B cell (primary cell): ENCODE results near the gene ANKS4B. TPM values are rescaled to one million over a fixed set of nuclear protein-coding genes. Genes with fewer than 3 reads are reported as not detected.
A peak's percentile ranks its signal among the peaks of the same experiment; 100 is the strongest.

Experiments used
- ATAC-seq: fragments of 200-7000 bp; cut with Tn5 transposase; one replicate; pipeline ENCODE4 v1.10.0; 2021; ENCODE audit warnings: low read depth, mild to moderate bottlenecking, moderate number of reproducible peaks, moderate library complexity
- CTCF ChIA-PET: fragments of 350-600 bp; sonication (Branson Sonifier 250); formaldehyde crosslinking; loops from one replicate; lab custom pipeline; 2021; ENCODE audit warnings: antibody characterized with exemption, inconsistent platforms; lab: Charles Lee
- POLR2A ChIA-PET: fragments of 350-600 bp; sonication (Branson Sonifier 250); formaldehyde crosslinking; loops from one replicate; lab custom pipeline; 2021; ENCODE audit warnings: antibody characterized with exemption; lab: Charles Lee
- DNase-seq: peaks from one replicate; pipeline ENCODE4 v3.0.0; 2013
- H2AFZ ChIP-seq: 2 replicates; pipeline ENCODE4 v1.6.1; 2012; ENCODE audit warnings: mild to moderate bottlenecking, low read depth, low read length; ENCODE audit not compliant: insufficient read depth, poor library complexity, severe bottlenecking
- H3K27ac ChIP-seq, 2 donors: 1 replicate in 1 of 2; 2 replicates in 1 of 2; pipeline ENCODE4 v1.5.1; 2012 to 2013; ENCODE audit warnings: low read length in 2 of 2, mild to moderate bottlenecking in 2 of 2, moderate library complexity in 1 of 2
- H3K27me3 ChIP-seq, 4 experiments: fragments of 200-600 bp in 1 of 4; sonication (generic) in 1 of 4; replicated peaks in 1 of 4; 1 replicate in 2 of 4; 2 replicates in 2 of 4; pipeline versions ENCODE4 v1.6.1 to v1.7.0; 2013 to 2016; ENCODE audit warnings: low read length in 3 of 4, mild to moderate bottlenecking in 2 of 4, mixed read lengths in 1 of 4, moderate library complexity in 1 of 4; ENCODE audit not compliant: insufficient read depth in 4 of 4, control insufficient read depth in 3 of 4; ENCODE audit errors: control extremely low read depth in 1 of 4
- H3K36me3 ChIP-seq, 2 experiments: replicated peaks in 1 of 2; 1 replicate in 1 of 2; 2 replicates in 1 of 2; pipeline versions ENCODE4 v1.6.1 to v1.7.1; 2013; ENCODE audit warnings: low read length in 1 of 2; ENCODE audit not compliant: insufficient read depth in 2 of 2, control insufficient read depth in 1 of 2; ENCODE audit errors: control extremely low read depth in 1 of 2, extremely low read depth in 1 of 2
- H3K4me1 ChIP-seq, 2 donors: fragments of 200-600 bp in 1 of 2; sonication (generic) in 1 of 2; 1 replicate in 1 of 2; 2 replicates in 1 of 2; pipeline versions ENCODE4 v1.5.1 to v1.6.1; 2013 to 2017; ENCODE audit warnings: low read length in 2 of 2; ENCODE audit not compliant: control insufficient read depth in 2 of 2, insufficient read depth in 2 of 2
- H3K4me2 ChIP-seq: replicated peaks from 2 replicates; pipeline ENCODE3; 2012; ENCODE audit warnings: mild to moderate bottlenecking, low read depth, low read length; ENCODE audit not compliant: poor library complexity, severe bottlenecking
- H3K4me3 ChIP-seq, 5 experiments: fragments of 200-600 bp in 1 of 5; sonication (generic) in 1 of 5; 1 replicate in 3 of 5; 2 replicates in 2 of 5; pipeline versions ENCODE4 v1.5.1 to v1.7.0; 2011 to 2016; ENCODE audit warnings: low read length in 4 of 5, mild to moderate bottlenecking in 4 of 5, low read depth in 2 of 5, control low read depth in 1 of 5, moderate library complexity in 1 of 5; ENCODE audit not compliant: insufficient read depth in 1 of 5; ENCODE audit errors: control extremely low read depth in 1 of 5, extremely low read depth in 1 of 5
- H3K79me2 ChIP-seq: fragments of 200-600 bp; sonication (generic); one replicate; pipeline ENCODE4 v1.6.0; 2016; ENCODE audit warnings: low read length; ENCODE audit not compliant: control insufficient read depth, insufficient read depth
- H3K9ac ChIP-seq: fragments of 200-600 bp; sonication (generic); 2 replicates; pipeline ENCODE4 v1.6.1; 2017; ENCODE audit warnings: mild to moderate bottlenecking, low read length, moderate library complexity
- H3K9me3 ChIP-seq, 3 donors: one replicate each; pipeline versions ENCODE4 v1.6.1 to v1.7.1; 2013; ENCODE audit warnings: low read length in 2 of 3; ENCODE audit not compliant: control insufficient read depth in 2 of 3, insufficient read depth in 1 of 3; ENCODE audit errors: control extremely low read depth in 1 of 3
- H4K20me1 ChIP-seq: 2 replicates; pipeline ENCODE4 v1.6.0; 2012; ENCODE audit warnings: mild to moderate bottlenecking, low read length; ENCODE audit not compliant: insufficient read depth, control insufficient read depth, poor library complexity, severe bottlenecking
- H3K27ac Mint-ChIP-seq: one replicate; pipeline ENCODE4 v1.8.0; 2021; ENCODE audit warnings: mixed read lengths
- H3K27me3 Mint-ChIP-seq: one replicate; pipeline ENCODE4 v1.8.0; 2021; ENCODE audit warnings: mixed read lengths
- H3K4me1 Mint-ChIP-seq: one replicate; pipeline ENCODE4 v1.8.0; 2021; ENCODE audit warnings: mixed read lengths
- H3K4me3 Mint-ChIP-seq: one replicate; pipeline ENCODE4 v1.8.0; 2021; ENCODE audit warnings: mixed read lengths
- H3K9me3 Mint-ChIP-seq: one replicate; pipeline ENCODE4 v1.8.0; 2022; ENCODE audit warnings: mixed read lengths; ENCODE audit not compliant: insufficient read depth
- WGBS: methylation state at CpG from one replicate; pipeline ENCODE4 v1.1.5; 2013; ENCODE audit warnings: missing lambda C conversion rate; ENCODE audit not compliant: insufficient coverage; 5-methylcytosine and 5-hydroxymethylcytosine counted together
- intact Hi-C: fragments of 100-400 bp; cut with micrococcal nuclease; formaldehyde crosslinking; loops from one replicate; pipeline ENCODE4 v1.10.0; 2022
- polyA plus RNA-seq: library from polyadenylated mRNA; depleted of rRNA; stranded (reverse); fragments of >200 nt; gene quantifications from 2 replicates; pipeline ENCODE4 v1.2.3, GENCODE V29; 2012
- total RNA-seq, 2 donors: library from RNA; stranded (reverse); fragments of 120-200 nt in 1 of 2; gene quantifications; 1 replicate in 1 of 2; 2 replicates in 1 of 2; pipeline versions ENCODE4 v1.2.3 to v1.2.4, GENCODE V29; 2013 to 2022
- TF ChIP-seq, protein P1 (sequence below): fragments of 200-600 bp; IDR thresholded peaks from one replicate; pipeline ENCODE4 v1.8.0; 2022; ENCODE audit warnings: antibody characterized with exemption, mild to moderate bottlenecking

ANKS4B gene
- total and polyA plus RNA-seq, 2 donors (not counting 1 experiment from before 2014, with no cell fraction given) = not detected

DNA sequence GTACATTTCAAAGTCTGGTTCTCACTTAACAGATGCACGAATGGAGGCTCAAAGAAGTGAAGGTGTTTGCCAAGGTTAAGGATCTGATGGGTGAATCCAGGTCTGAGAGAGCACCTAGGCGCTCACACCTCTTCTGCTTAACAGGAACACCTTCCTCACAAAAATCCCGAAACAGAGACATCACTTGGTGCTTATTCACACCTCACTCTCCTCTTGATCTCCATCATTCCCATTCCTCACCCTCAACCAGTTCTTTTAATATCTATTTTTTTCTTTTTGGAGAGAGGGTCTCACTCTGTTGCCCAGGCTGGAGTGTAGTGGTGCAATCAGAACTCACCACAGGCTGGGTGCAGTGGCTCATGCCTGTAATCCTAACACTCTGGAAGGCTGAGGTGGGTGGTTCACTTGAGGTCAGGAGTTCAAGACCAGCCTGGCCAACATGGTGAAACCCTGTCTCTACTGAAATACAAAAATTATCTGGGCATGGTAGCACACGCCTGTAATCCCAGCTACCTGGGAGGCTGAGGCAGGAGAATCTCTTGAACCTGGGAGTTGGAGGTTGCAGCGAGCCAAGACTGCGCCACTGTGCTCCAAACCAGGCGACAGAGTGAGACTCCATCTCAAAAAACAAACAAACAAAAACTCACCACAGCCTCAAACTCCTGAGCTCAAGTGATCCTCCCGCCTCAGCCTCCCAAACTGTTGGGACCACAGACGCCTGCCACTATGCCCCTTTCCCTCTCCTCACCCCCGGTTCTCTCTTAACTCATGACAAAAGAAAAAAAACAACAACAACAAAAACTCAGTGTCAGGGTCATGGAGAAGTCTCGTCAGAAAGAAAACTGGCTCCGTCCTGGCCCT is 29.5 kb downstream of the ANKS4B start:
- H3K27ac ChIP-seq = no peak overlapping the region
- H3K36me3 ChIP-seq = no peaks in the 10 kb centered on the region
- intact Hi-C loops = no loop called here
- no peak overlapping the region for H2AFZ ChIP-seq
- peaks cover 5% of the 10 kb centered on the region for H3K79me2 ChIP-seq
- Mint-ChIP-seq H3K27ac (peak overlapping the region; percentile 58), H3K4me1 (peaks cover 35% of the 10 kb centered on the region), H3K9me3 (no peaks in the 10 kb centered on the region), H3K4me3 (peak overlapping the region; percentile 21), H3K27me3 (peaks cover 6% of the 10 kb centered on the region)
- no peaks in the 10 kb centered on the region for H4K20me1 ChIP-seq
- H3K4me2 ChIP-seq = peak overlapping the region; percentile 65
- no peak overlapping the region for H3K4me3 ChIP-seq
- DNase-seq (no peak), ATAC-seq (no peak)
- H3K4me1 ChIP-seq = peaks cover 30 to 32% of the 10 kb centered on the region in 2 donors
- TF ChIP-seq, protein P1, sequence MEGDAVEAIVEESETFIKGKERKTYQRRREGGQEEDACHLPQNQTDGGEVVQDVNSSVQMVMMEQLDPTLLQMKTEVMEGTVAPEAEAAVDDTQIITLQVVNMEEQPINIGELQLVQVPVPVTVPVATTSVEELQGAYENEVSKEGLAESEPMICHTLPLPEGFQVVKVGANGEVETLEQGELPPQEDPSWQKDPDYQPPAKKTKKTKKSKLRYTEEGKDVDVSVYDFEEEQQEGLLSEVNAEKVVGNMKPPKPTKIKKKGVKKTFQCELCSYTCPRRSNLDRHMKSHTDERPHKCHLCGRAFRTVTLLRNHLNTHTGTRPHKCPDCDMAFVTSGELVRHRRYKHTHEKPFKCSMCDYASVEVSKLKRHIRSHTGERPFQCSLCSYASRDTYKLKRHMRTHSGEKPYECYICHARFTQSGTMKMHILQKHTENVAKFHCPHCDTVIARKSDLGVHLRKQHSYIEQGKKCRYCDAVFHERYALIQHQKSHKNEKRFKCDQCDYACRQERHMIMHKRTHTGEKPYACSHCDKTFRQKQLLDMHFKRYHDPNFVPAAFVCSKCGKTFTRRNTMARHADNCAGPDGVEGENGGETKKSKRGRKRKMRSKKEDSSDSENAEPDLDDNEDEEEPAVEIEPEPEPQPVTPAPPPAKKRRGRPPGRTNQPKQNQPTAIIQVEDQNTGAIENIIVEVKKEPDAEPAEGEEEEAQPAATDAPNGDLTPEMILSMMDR = no peak
- H3K9ac ChIP-seq = no peak overlapping the region
- WGBS = 94% methylated on average over 8 of the region's 12 CpGs
- H3K27me3 ChIP-seq = peaks cover 0 to 6% (median 3%) of the 10 kb centered on the region in 4 experiments
- CTCF ChIA-PET = interaction anchor here (4.0 kb wide), 1 partner anchor 14 kb away, joined by 28 read pairs; the partner anchor contains the start of gene CRYM
- H3K9me3 ChIP-seq = no peaks in the 10 kb centered on the region
- POLR2A ChIA-PET = no interaction called here
